Amniotic epithelial cell (primary cell): ENCODE results near the gene PHLDB2.

Experiments used
- DNase-seq: peaks from one replicate; pipeline ENCODE4 v3.0.0-alpha.2; 2010; ENCODE audit warnings: low read depth

PHLDB2 gene

GRCh38 chr3:111851511-111851954, 7.5 kb upstream of the PHLDB2 start:
- DNase-seq = peak; percentile 64

GRCh38 chr3:111852540-111852939, 6.5 kb upstream of the PHLDB2 start:
- DNase-seq = peak; percentile 55

GRCh38 chr3:111853068-111853467, 6.0 kb upstream of the PHLDB2 start:
- no peak for DNase-seq

GRCh38 chr3:111854990-111855389, 4.1 kb upstream of the PHLDB2 start:
- DNase-seq = no peak

GRCh38 chr3:111856501-111856900, 2.6 kb upstream of the PHLDB2 start:
- no peak for DNase-seq

- DNase-seq = no peak
Observed at GRCh38 chr3:111857474-111857873, 1.6 kb upstream of the PHLDB2 start.

GRCh38 chr3:111858642-111859041, 423 bp upstream of the PHLDB2 start:
- DNase-seq = no peak

GRCh38 chr3:111859974-111860859, 1.2 kb downstream of the PHLDB2 start:
- DNase-seq = peak; percentile 87

GRCh38 chr3:111861391-111861790, 2.3 kb downstream of the PHLDB2 start:
- peak; percentile 37 for DNase-seq

GRCh38 chr3:111862415-111862814, 3.4 kb downstream of the PHLDB2 start:
- DNase-seq = peak; percentile 18

GRCh38 chr3:111862974-111863373, 3.9 kb downstream of the PHLDB2 start:
- DNase-seq = no peak

- peak; percentile 58 for DNase-seq
Observed at GRCh38 chr3:111863942-111864694, 5.1 kb downstream of the PHLDB2 start.

GRCh38 chr3:111864821-111865656, 6.0 kb downstream of the PHLDB2 start:
- peak; percentile 98 for DNase-seq

GRCh38 chr3:111867889-111868426, 8.9 kb downstream of the PHLDB2 start:
- no peak for DNase-seq

GRCh38 chr3:111870620-111871019, 11.6 kb downstream of the PHLDB2 start:
- peak; percentile 20 for DNase-seq

- no peak for DNase-seq
Observed at GRCh38 chr3:111871809-111872623, 13.0 kb downstream of the PHLDB2 start.

GRCh38 chr3:111872979-111873378, 13.9 kb downstream of the PHLDB2 start:
- no peak for DNase-seq

GRCh38 chr3:111874177-111874820, 15.2 kb downstream of the PHLDB2 start:
- DNase-seq = peak; percentile 46

- peak; percentile 63 for DNase-seq
Observed at GRCh38 chr3:111881480-111881879, 22.4 kb downstream of the PHLDB2 start.

GRCh38 chr3:111882194-111882593, 23.1 kb downstream of the PHLDB2 start:
- peak; percentile 22 for DNase-seq
